ENCODE results near the gene C5orf24. TPM values are rescaled to one million over a fixed set of nuclear protein-coding genes. Genes with fewer than 3 reads are reported as not detected.
A peak's percentile ranks its signal among the peaks of the same experiment; 100 is the strongest.

Gene C5orf24
- total and polyA plus RNA-seq, 4 donors, result 14.5 to 48.9 (median 23.4) TPM

GRCh38 chr5:134845335-134845851 is 375 bp upstream of the C5orf24 start:
- Histone ChIP-seq H3K4me1 (ENCODE audit: control insufficient read depth in 4 of 4, insufficient read depth in 4 of 4, low read length in 3 of 4) (peaks cover 6 to 27% (median 17%) of the 10 kb centered on the region in 4 donors), H3K27ac (ENCODE audit: low read depth in 1 of 2, low read length in 2 of 2) (peak overlapping the region; percentile 93 to 96), H3K9ac (ENCODE audit: low read depth in 1 of 2, low read length in 2 of 2) (peak overlapping the region; percentile 17 to 48), H3K4me3 (ENCODE audit: low read depth in 1 of 3, low read length in 3 of 3) (peak overlapping the region in 1 of 3 donors; percentile 94), H3K9me3 (ENCODE audit: control insufficient read depth in 4 of 4, low read length in 3 of 4) (no peaks in the 10 kb centered on the region), H3K36me3 (ENCODE audit: control insufficient read depth in 4 of 4, insufficient read depth in 3 of 4, low read depth in 1 of 4, low read length in 3 of 4) (no peaks in the 10 kb centered on the region), H3K27me3 (ENCODE audit: control insufficient read depth in 4 of 4, insufficient read depth in 4 of 4, low read length in 3 of 4) (no peaks in the 10 kb centered on the region)
- no peak for TF ChIP-seq ZBTB33 (IDR thresholded peaks at IDR 0.05)
- peak in 1 of 2 donors; percentile 15 for TF ChIP-seq JUND (IDR thresholded peaks at IDR 0.05)
- TF ChIP-seq RAD21 (IDR thresholded peaks at IDR 0.05), result no peak
- no peak for TF ChIP-seq YY1 (IDR thresholded peaks at IDR 0.05)
- TF ChIP-seq HNF4A (conservative IDR thresholded peaks at IDR 0.05), result no peak
- TF ChIP-seq CTCF (IDR thresholded peaks at IDR 0.05; ENCODE audit: low read depth, low read length, missing input control), result no peak
- TF ChIP-seq FOXA1 (IDR thresholded peaks at IDR 0.05), result peak; percentile 20
- no peak for TF ChIP-seq GABPA (IDR thresholded peaks at IDR 0.05 in 1 of 2, conservative IDR thresholded peaks at IDR 0.05 in 1 of 2)
- TF ChIP-seq, protein P1, sequence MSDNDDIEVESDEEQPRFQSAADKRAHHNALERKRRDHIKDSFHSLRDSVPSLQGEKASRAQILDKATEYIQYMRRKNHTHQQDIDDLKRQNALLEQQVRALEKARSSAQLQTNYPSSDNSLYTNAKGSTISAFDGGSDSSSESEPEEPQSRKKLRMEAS (IDR thresholded peaks at IDR 0.05), result no peak
- peak; percentile 24 for TF ChIP-seq NR2F2 (IDR thresholded peaks at IDR 0.05)
- TF ChIP-seq FOXA2 (IDR thresholded peaks at IDR 0.05), result no peak
- peak; percentile 12 to 26 for TF ChIP-seq RXRA (IDR thresholded peaks at IDR 0.05)
- no peak for TF ChIP-seq SP1 (IDR thresholded peaks at IDR 0.05)
- TF ChIP-seq, protein P2, sequence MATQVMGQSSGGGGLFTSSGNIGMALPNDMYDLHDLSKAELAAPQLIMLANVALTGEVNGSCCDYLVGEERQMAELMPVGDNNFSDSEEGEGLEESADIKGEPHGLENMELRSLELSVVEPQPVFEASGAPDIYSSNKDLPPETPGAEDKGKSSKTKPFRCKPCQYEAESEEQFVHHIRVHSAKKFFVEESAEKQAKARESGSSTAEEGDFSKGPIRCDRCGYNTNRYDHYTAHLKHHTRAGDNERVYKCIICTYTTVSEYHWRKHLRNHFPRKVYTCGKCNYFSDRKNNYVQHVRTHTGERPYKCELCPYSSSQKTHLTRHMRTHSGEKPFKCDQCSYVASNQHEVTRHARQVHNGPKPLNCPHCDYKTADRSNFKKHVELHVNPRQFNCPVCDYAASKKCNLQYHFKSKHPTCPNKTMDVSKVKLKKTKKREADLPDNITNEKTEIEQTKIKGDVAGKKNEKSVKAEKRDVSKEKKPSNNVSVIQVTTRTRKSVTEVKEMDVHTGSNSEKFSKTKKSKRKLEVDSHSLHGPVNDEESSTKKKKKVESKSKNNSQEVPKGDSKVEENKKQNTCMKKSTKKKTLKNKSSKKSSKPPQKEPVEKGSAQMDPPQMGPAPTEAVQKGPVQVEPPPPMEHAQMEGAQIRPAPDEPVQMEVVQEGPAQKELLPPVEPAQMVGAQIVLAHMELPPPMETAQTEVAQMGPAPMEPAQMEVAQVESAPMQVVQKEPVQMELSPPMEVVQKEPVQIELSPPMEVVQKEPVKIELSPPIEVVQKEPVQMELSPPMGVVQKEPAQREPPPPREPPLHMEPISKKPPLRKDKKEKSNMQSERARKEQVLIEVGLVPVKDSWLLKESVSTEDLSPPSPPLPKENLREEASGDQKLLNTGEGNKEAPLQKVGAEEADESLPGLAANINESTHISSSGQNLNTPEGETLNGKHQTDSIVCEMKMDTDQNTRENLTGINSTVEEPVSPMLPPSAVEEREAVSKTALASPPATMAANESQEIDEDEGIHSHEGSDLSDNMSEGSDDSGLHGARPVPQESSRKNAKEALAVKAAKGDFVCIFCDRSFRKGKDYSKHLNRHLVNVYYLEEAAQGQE (IDR thresholded peaks at IDR 0.05), result no peak
- no peak for TF ChIP-seq HNF4G (IDR thresholded peaks at IDR 0.05)
- no peak for TF ChIP-seq EGR1 (IDR thresholded peaks at IDR 0.05; ENCODE audit: low read depth in 2 of 2)
- TF ChIP-seq, protein P3, sequence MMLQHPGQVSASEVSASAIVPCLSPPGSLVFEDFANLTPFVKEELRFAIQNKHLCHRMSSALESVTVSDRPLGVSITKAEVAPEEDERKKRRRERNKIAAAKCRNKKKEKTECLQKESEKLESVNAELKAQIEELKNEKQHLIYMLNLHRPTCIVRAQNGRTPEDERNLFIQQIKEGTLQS (IDR thresholded peaks at IDR 0.05), result no peak
- TF ChIP-seq TAF1 (conservative IDR thresholded peaks at IDR 0.05), result no peak
- no peak for DNase-seq (ENCODE audit: low spot score)
- WGBS, result 20% methylated on average over 12 of the region's 12 CpGs

All from liver (tissue), 9 donors.